GM18861 (cell line): ENCODE data around the gene SIGLEC9.
A peak's percentile ranks its signal among the peaks of the same experiment; 100 is the strongest.

Experiments used
- ATAC-seq: cut with Tn5 transposase; IDR thresholded peaks from one replicate; pipeline ENCODE4 v1.9.1; 2021; ENCODE audit not compliant: unreplicated experiment

Gene SIGLEC9

GRCh38 chr19:51096473-51097165 is 28.1 kb upstream of the SIGLEC9 start:
- no peak for ATAC-seq

GRCh38 chr19:51097166-51097738 is 27.5 kb upstream of the SIGLEC9 start:
- ATAC-seq: no peak

GRCh38 chr19:51097796-51098195 is 26.9 kb upstream of the SIGLEC9 start:
- no peak for ATAC-seq

- no peak for ATAC-seq
Observed at GRCh38 chr19:51098365-51099046, 26.2 kb upstream of the SIGLEC9 start.

GRCh38 chr19:51099047-51099382 is 25.7 kb upstream of the SIGLEC9 start:
- ATAC-seq: no peak

- no peak for ATAC-seq
Observed at GRCh38 chr19:51100601-51101000, 24.1 kb upstream of the SIGLEC9 start.

GRCh38 chr19:51101171-51101865 is 23.4 kb upstream of the SIGLEC9 start:
- no peak for ATAC-seq

- no peak for ATAC-seq
Observed at GRCh38 chr19:51102991-51103390, 21.7 kb upstream of the SIGLEC9 start.

GRCh38 chr19:51103926-51104341 is 20.8 kb upstream of the SIGLEC9 start:
- no peak for ATAC-seq

GRCh38 chr19:51107406-51108065 is 17.2 kb upstream of the SIGLEC9 start:
- ATAC-seq: no peak

- ATAC-seq: peak; percentile 89
Observed at GRCh38 chr19:51108066-51108804, 16.5 kb upstream of the SIGLEC9 start, which contains the start of gene CTU1. Gene CTU1 (minus strand): TSS chr19:51108409. CDS start chr19:51104569, 3,840 bp downstream.

- ATAC-seq: no peak
Observed at GRCh38 chr19:51108805-51109146, 15.9 kb upstream of the SIGLEC9 start.

- no peak for ATAC-seq
Observed at GRCh38 chr19:51110666-51110971, 14.1 kb upstream of the SIGLEC9 start.

- no peak for ATAC-seq
Observed at GRCh38 chr19:51111606-51112005, 13.1 kb upstream of the SIGLEC9 start.

- no peak for ATAC-seq
Observed at GRCh38 chr19:51114087-51114729, 10.5 kb upstream of the SIGLEC9 start.

GRCh38 chr19:51116736-51117286 is 7.9 kb upstream of the SIGLEC9 start:
- no peak for ATAC-seq

GRCh38 chr19:51119101-51119500 is 5.6 kb upstream of the SIGLEC9 start:
- ATAC-seq: no peak

GRCh38 chr19:51119611-51120010 is 5.1 kb upstream of the SIGLEC9 start:
- ATAC-seq: no peak

- no peak for ATAC-seq
Observed at GRCh38 chr19:51120160-51120559, 4.5 kb upstream of the SIGLEC9 start.

- no peak for ATAC-seq
Observed at GRCh38 chr19:51121257-51121656, 3.4 kb upstream of the SIGLEC9 start.
